Measurements from ENCODE around the gene CPZ.

The CPZ gene

GRCh38 chr4:8586671-8587468 is 5.7 kb upstream of the CPZ start:
- in situ Hi-C loops (cut with HindIII; ENCODE audit: low pct_unique_long_range_greater_than_20kb, low sequenced_read_pairs), result no loop called here
- peak; percentile 35 to 54 for DNase-seq (ENCODE audit: low read depth in 1 of 2, low spot score in 1 of 2)
- TF ChIP-seq JUND (IDR thresholded peaks at IDR 0.05; ENCODE audit: low read depth), result no peak

GRCh38 chr4:8587469-8588195 is 4.9 kb upstream of the CPZ start:
- in situ Hi-C loops (cut with HindIII; ENCODE audit: low pct_unique_long_range_greater_than_20kb, low sequenced_read_pairs), result no loop called here
- no peak for DNase-seq (ENCODE audit: low read depth in 1 of 2, low spot score in 1 of 2)
- TF ChIP-seq JUND (IDR thresholded peaks at IDR 0.05; ENCODE audit: low read depth), result no peak

GRCh38 chr4:8588196-8588470 is 4.4 kb upstream of the CPZ start:
- DNase-seq (ENCODE audit: low read depth in 1 of 2, low spot score in 1 of 2), result no peak
- in situ Hi-C loops (cut with HindIII; ENCODE audit: low pct_unique_long_range_greater_than_20kb, low sequenced_read_pairs), result no loop called here
- no peak for TF ChIP-seq JUND (IDR thresholded peaks at IDR 0.05; ENCODE audit: low read depth)

- DNase-seq (ENCODE audit: low read depth in 1 of 2, low spot score in 1 of 2), result no peak
- TF ChIP-seq JUND (IDR thresholded peaks at IDR 0.05; ENCODE audit: low read depth), result no peak
- in situ Hi-C loops (cut with HindIII; ENCODE audit: low pct_unique_long_range_greater_than_20kb, low sequenced_read_pairs), result no loop called here
These were observed 3.2 kb upstream of the CPZ start for GRCh38 chr4:8589336-8589735.

- no peak for DNase-seq (ENCODE audit: low read depth in 1 of 2, low spot score in 1 of 2)
- in situ Hi-C loops (cut with HindIII; ENCODE audit: low pct_unique_long_range_greater_than_20kb, low sequenced_read_pairs), result no loop called here
- no peak for TF ChIP-seq JUND (IDR thresholded peaks at IDR 0.05; ENCODE audit: low read depth)
These were observed 2.6 kb upstream of the CPZ start for GRCh38 chr4:8589823-8590545.

GRCh38 chr4:8590546-8590880 is 2.1 kb upstream of the CPZ start:
- no peak for TF ChIP-seq JUND (IDR thresholded peaks at IDR 0.05; ENCODE audit: low read depth)
- DNase-seq (ENCODE audit: low read depth in 1 of 2, low spot score in 1 of 2), result no peak
- in situ Hi-C loops (cut with HindIII; ENCODE audit: low pct_unique_long_range_greater_than_20kb, low sequenced_read_pairs), result no loop called here

GRCh38 chr4:8591114-8591513 is 1.5 kb upstream of the CPZ start:
- in situ Hi-C loops (cut with HindIII; ENCODE audit: low pct_unique_long_range_greater_than_20kb, low sequenced_read_pairs), result no loop called here

GRCh38 chr4:8591626-8592365 is 769 bp upstream of the CPZ start:
- no peak for TF ChIP-seq JUND (IDR thresholded peaks at IDR 0.05; ENCODE audit: low read depth)
- DNase-seq (ENCODE audit: low read depth in 1 of 2, low spot score in 1 of 2), result no peak
- in situ Hi-C loops (cut with HindIII; ENCODE audit: low pct_unique_long_range_greater_than_20kb, low sequenced_read_pairs), result no loop called here

More at GRCh38 chr4:8591114-8591513, 1.5 kb upstream of the CPZ start:
- TF ChIP-seq JUND (IDR thresholded peaks at IDR 0.05; ENCODE audit: low read depth), result no peak
- DNase-seq (ENCODE audit: low read depth in 1 of 2, low spot score in 1 of 2), result no peak

- TF ChIP-seq JUND (IDR thresholded peaks at IDR 0.05; ENCODE audit: low read depth), result no peak
- in situ Hi-C loops (cut with HindIII; ENCODE audit: low pct_unique_long_range_greater_than_20kb, low sequenced_read_pairs), result no loop called here
- DNase-seq (ENCODE audit: low read depth in 1 of 2, low spot score in 1 of 2), result no peak
These were observed 915 bp downstream of the CPZ start for GRCh38 chr4:8593264-8594096.

GRCh38 chr4:8594097-8595038 is 1.8 kb downstream of the CPZ start:
- TF ChIP-seq JUND (IDR thresholded peaks at IDR 0.05; ENCODE audit: low read depth), result no peak
- in situ Hi-C loops (cut with HindIII; ENCODE audit: low pct_unique_long_range_greater_than_20kb, low sequenced_read_pairs), result no loop called here

More at GRCh38 chr4:8594097-8595038, 1.8 kb downstream of the CPZ start:
- peak; percentile 76 to 91 for DNase-seq (ENCODE audit: low read depth in 1 of 2, low spot score in 1 of 2)
